OCI-LY7 (cell line): ENCODE measurements around the gene KIDINS220. TPM values are rescaled to one million over a fixed set of nuclear protein-coding genes. Genes with fewer than 3 reads are reported as not detected.

Experiments used
- BruUV-seq: library from RNA; stranded (reverse); fragments of 400-500 nt; replicated peaks from 2 replicates; lab custom pipeline; 2021; lab: Mats Ljungman, UMichigan
- CTCF ChIA-PET: fragments of 300-600 bp; sonication (Branson Sonifier 250); formaldehyde crosslinking; loops from one replicate; lab custom pipeline; 2022; ENCODE audit warnings: antibody characterized with exemption; ENCODE audit not compliant: unreplicated experiment; lab: Charles Lee
- POLR2A ChIA-PET: fragments of 300-600 bp; sonication (Branson Sonifier 250); formaldehyde crosslinking; loops from one replicate; lab custom pipeline; 2022; ENCODE audit warnings: antibody characterized with exemption; lab: Charles Lee
- DNase-seq: peaks from one replicate; pipeline ENCODE4 v3.0.0-alpha.2; 2015; ENCODE audit warnings: low spot score
- H2AFZ ChIP-seq: fragments of 200-600 bp; sonication (generic), shearing (Covaris generic); 2 replicates; pipeline ENCODE4 v1.6.1; 2014; ENCODE audit warnings: mild to moderate bottlenecking, antibody characterized with exemption, low read length, moderate library complexity
- H3K27ac ChIP-seq: fragments of 200-600 bp; sonication (generic); 2 replicates; pipeline ENCODE4 v1.5.1; 2014; ENCODE audit warnings: mixed run types, low read depth, mild to moderate bottlenecking, moderate library complexity, low read length, inconsistent platforms; ENCODE audit not compliant: poor library complexity, severe bottlenecking
- H3K36me3 ChIP-seq: fragments of 200-600 bp; sonication (generic); 2 replicates; pipeline ENCODE4 v1.6.1; 2014; ENCODE audit warnings: mild to moderate bottlenecking, antibody characterized with exemption, low read length, moderate library complexity, mixed read lengths; ENCODE audit not compliant: insufficient read depth
- H3K4me1 ChIP-seq: fragments of 200-600 bp; sonication (generic); 2 replicates; pipeline ENCODE4 v1.5.1; 2014; ENCODE audit warnings: mild to moderate bottlenecking, low read length; ENCODE audit not compliant: insufficient read depth, poor library complexity, severe bottlenecking
- H3K4me2 ChIP-seq: fragments of 200-600 bp; sonication (generic); 2 replicates; pipeline ENCODE4 v1.6.1; 2014; ENCODE audit warnings: mild to moderate bottlenecking, low read length
- H3K4me3 ChIP-seq: fragments of 200-600 bp; sonication (generic); 2 replicates; pipeline ENCODE4 v1.5.1; 2014; ENCODE audit warnings: mild to moderate bottlenecking, low read depth, low read length; ENCODE audit not compliant: poor library complexity, severe bottlenecking
- H3K79me2 ChIP-seq: fragments of 200-600 bp; sonication (generic); 2 replicates; pipeline ENCODE4 v1.6.1; 2016; ENCODE audit warnings: low read depth, mild to moderate bottlenecking, low read length, moderate library complexity, mixed read lengths; ENCODE audit not compliant: insufficient read depth
- H3K9me2 ChIP-seq: fragments of 200-600 bp; sonication (generic); 2 replicates; pipeline ENCODE4 v1.6.1; 2016; ENCODE audit warnings: mild to moderate bottlenecking, low read length, mixed read lengths; ENCODE audit not compliant: insufficient read depth
- H3K9me3 ChIP-seq: fragments of 200-600 bp; sonication (generic); 2 replicates; pipeline ENCODE4 v1.6.1; 2014; ENCODE audit warnings: mild to moderate bottlenecking, mixed run types, low read length, mixed read lengths
- H4K20me1 ChIP-seq: fragments of 200-600 bp; sonication (generic); 2 replicates; pipeline ENCODE4 v1.6.1; 2014; ENCODE audit warnings: mild to moderate bottlenecking, antibody characterized with exemption, low read length, moderate library complexity, mixed read lengths; ENCODE audit not compliant: insufficient read depth
- EZH2phosphoT487 ChIP-seq: fragments of 200-600 bp; sonication (generic); IDR thresholded peaks from 2 replicates; pipeline ENCODE4 v1.6.1; 2018; ENCODE audit warnings: low read depth, borderline replicate concordance, mild to moderate bottlenecking, mixed run types, antibody characterized with exemption, low read length, moderate library complexity, mixed read lengths
- intact Hi-C: fragments of 100-400 bp; cut with micrococcal nuclease; formaldehyde crosslinking; loops from one replicate; pipeline ENCODE4 v1.10.0; 2022; ENCODE audit not compliant: unreplicated experiment
- total RNA-seq, 2 experiments: library from RNA; depleted of rRNA in 1 of 2; stranded (reverse); fragments of >200 nt in 1 of 2; shearing (Covaris generic) in 1 of 2; gene quantifications; 2 replicates each; pipeline ENCODE4 v1.2.3, GENCODE V29; 2014 to 2022
- TF ChIP-seq, protein P1 (sequence below): fragments of 200-600 bp; sonication (generic); conservative IDR thresholded peaks from 2 replicates; pipeline ENCODE4 v1.5.1; 2014; ENCODE audit warnings: mild to moderate bottlenecking, antibody characterized with exemption, low read length, moderate library complexity, mixed read lengths

The KIDINS220 gene
- total RNA-seq, 2 experiments from 2014 or later = 29.1 to 32.3 TPM

DNA sequence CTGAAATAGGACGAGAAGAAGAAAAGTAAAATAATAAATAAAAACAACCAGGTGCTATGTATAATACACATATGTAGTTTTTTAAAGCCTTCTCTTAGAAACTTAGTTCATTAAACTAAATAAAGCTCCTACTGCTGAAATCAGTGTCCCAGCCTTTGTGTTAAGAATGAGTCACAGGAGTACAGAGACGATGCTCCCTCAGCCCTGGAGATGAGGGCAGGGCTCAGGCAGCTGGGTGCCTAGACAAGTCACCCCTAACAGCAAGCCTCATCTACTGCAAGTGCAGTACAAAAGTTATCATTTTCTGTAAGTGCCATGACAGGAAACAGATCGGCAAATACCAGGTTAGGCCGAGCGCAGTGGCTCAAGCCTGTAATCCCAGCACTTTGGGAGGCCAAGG, 18.2 kb downstream of the KIDINS220 start:
- no peak for DNase-seq
- no peak overlapping the region for H3K4me3 ChIP-seq
- no peak overlapping the region for H3K27ac ChIP-seq
- H3K4me1 ChIP-seq = no peaks in the 10 kb centered on the region
- no peak overlapping the region for H3K4me2 ChIP-seq
- no peaks in the 10 kb centered on the region for H3K9me2 ChIP-seq
- ChIA-PET CTCF (no interaction called here), POLR2A (interaction anchor here (0.7 kb wide), 1 partner anchor 1034 kb away, joined by 3 read pairs; no protein-coding TSS in a partner anchor)
- H2AFZ ChIP-seq = no peak overlapping the region
- TF ChIP-seq, protein P1, sequence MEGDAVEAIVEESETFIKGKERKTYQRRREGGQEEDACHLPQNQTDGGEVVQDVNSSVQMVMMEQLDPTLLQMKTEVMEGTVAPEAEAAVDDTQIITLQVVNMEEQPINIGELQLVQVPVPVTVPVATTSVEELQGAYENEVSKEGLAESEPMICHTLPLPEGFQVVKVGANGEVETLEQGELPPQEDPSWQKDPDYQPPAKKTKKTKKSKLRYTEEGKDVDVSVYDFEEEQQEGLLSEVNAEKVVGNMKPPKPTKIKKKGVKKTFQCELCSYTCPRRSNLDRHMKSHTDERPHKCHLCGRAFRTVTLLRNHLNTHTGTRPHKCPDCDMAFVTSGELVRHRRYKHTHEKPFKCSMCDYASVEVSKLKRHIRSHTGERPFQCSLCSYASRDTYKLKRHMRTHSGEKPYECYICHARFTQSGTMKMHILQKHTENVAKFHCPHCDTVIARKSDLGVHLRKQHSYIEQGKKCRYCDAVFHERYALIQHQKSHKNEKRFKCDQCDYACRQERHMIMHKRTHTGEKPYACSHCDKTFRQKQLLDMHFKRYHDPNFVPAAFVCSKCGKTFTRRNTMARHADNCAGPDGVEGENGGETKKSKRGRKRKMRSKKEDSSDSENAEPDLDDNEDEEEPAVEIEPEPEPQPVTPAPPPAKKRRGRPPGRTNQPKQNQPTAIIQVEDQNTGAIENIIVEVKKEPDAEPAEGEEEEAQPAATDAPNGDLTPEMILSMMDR = no peak
- TF ChIP-seq EZH2phosphoT487 = no peak
- no peaks in the 10 kb centered on the region for H3K9me3 ChIP-seq
- H4K20me1 ChIP-seq = no peaks in the 10 kb centered on the region
- intact Hi-C loops = no loop called here
- no TSS peak for BruUV-seq
- H3K79me2 ChIP-seq = no peaks in the 10 kb centered on the region
- H3K36me3 ChIP-seq = peaks cover 13% of the 10 kb centered on the region; the same call in 1 of the 2 replicates

DNA sequence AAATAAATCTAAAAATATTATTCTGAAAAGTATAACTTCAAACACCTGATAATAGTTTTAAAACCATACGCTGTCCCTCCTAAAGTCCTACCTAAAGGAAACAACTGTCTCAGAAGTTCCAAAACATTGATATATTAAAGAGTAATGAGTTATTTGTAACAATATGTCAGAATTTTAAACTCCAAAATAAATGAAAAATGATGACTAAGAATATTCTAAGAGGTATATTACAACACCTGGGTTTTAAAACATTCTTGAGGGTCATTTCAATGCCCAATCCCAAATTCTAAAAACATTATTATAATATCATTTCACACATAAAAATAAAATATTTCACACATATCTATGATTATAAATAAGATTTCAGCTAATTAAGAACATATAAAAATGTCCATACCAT, 20.2 kb downstream of the KIDINS220 start:
- Histone ChIP-seq H2AFZ (no peak overlapping the region), H4K20me1 (no peaks in the 10 kb centered on the region), H3K79me2 (no peaks in the 10 kb centered on the region), H3K27ac (no peak overlapping the region), H3K4me3 (no peak overlapping the region), H3K36me3 (peaks cover 12% of the 10 kb centered on the region; the same call in 1 of the 2 replicates), H3K4me1 (no peaks in the 10 kb centered on the region), H3K4me2 (no peak overlapping the region), H3K9me3 (no peaks in the 10 kb centered on the region), H3K9me2 (no peaks in the 10 kb centered on the region)
- DNase-seq = no peak
- CTCF ChIA-PET = no interaction called here
- POLR2A ChIA-PET = interaction anchor here (0.6 to 1.5 kb wide), 2 partner anchors 8 to 16 kb away, joined by 4 read pairs; no protein-coding TSS in a partner anchor
- BruUV-seq = no TSS peak
- no peak for TF ChIP-seq EZH2phosphoT487
- TF ChIP-seq, protein P1 = no peak
- intact Hi-C loops = no loop called here

DNA sequence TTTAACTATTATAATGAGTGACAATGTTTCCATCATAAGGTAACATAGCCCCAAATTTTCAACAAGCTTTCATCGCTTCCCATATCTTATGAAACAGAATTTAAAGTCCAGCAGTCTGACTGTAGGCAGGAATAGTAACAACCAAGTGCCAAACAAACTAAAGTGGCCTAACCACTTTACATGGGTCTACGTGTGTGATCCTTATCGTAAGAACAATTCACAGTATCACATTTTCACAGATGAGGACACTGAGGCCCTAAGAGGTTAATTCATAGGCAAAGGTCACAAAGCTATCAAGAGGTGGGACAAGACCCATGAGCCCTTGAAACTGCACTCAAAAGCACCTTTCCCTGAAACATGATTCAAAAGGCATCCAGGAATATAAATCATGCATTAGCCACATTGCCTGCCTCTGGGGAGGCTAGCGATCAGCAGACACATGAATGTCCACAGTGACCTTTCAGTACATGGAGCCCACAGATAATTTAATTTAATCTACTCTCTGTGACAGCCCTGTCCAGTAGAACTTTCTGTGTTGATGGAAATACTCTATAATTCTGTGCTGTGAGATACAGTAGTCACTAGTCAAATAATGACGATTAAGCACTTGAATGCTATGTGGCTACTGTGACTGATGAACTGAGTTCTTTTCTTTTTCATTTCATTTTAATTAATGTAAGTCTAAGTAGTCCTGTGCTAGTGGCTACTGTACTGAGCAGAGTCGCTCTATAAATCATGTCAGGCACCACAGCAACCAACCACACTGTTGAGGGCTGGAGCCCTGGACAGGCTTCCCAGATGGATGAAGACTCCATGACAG, 30.3 kb downstream of the KIDINS220 start:
- no peak overlapping the region for H2AFZ ChIP-seq
- H4K20me1 ChIP-seq = no peaks in the 10 kb centered on the region
- POLR2A ChIA-PET = interaction anchor here (0.8 kb wide), 1 partner anchor 83 kb away, joined by 3 read pairs; no protein-coding TSS in a partner anchor
- no peak overlapping the region for H3K4me3 ChIP-seq
- H3K79me2 ChIP-seq = no peaks in the 10 kb centered on the region
- H3K9me2 ChIP-seq = no peaks in the 10 kb centered on the region
- H3K4me2 ChIP-seq = no peak overlapping the region
- no peak overlapping the region for H3K27ac ChIP-seq
- no peak for DNase-seq
- no TSS peak for BruUV-seq
- intact Hi-C loops = no loop called here
- no peaks in the 10 kb centered on the region for H3K9me3 ChIP-seq
- H3K4me1 ChIP-seq = no peaks in the 10 kb centered on the region
- peaks cover 57% of the 10 kb centered on the region for H3K36me3 ChIP-seq
- CTCF ChIA-PET = no interaction called here
- TF ChIP-seq, protein P1 = no peak
- TF ChIP-seq EZH2phosphoT487 = no peak
